ENCODE data around the gene BICRA. TPM values are rescaled to one million over a fixed set of nuclear protein-coding genes. Genes with fewer than 3 reads are reported as not detected.
A peak's percentile ranks its signal among the peaks of the same experiment; 100 is the strongest.

The BICRA gene
- total and polyA plus RNA-seq, 2 of the 4 experiments (the other 2 are of a cell fraction): 1.8 to 3.5 TPM

- no peak for TF ChIP-seq USF2 (IDR thresholded peaks at IDR 0.05; ENCODE audit: low read depth, low read length)
Measured at GRCh38 chr19:47658431-47659348, 49.8 kb downstream of the BICRA start (continued).

GRCh38 chr19:47660435-47660832 lies 51.5 kb downstream of the BICRA start:
- Histone ChIP-seq H2AK5ac (ENCODE audit: low read depth, low read length) (peak overlapping the region; percentile 24; the same call in 1 of the 2 replicates), H3K4me2 (ENCODE audit: low read depth, low read length) (no peak overlapping the region), H4K5ac (ENCODE audit: low read depth, low read length) (no peak overlapping the region), H2BK5ac (ENCODE audit: low read depth, low read length, poor library complexity, severe bottlenecking) (no peak overlapping the region), H3K27me3 (ENCODE audit: control insufficient read depth, insufficient read depth, low read length) (no peaks in the 10 kb centered on the region), H3K23ac (ENCODE audit: low read depth, low read length) (no peak overlapping the region), H3K4me3 (ENCODE audit: insufficient read depth, low read depth, low read length) (no peak overlapping the region), H3K9me1 (ENCODE audit: insufficient read depth, low read length) (peaks cover 29% of the 10 kb centered on the region), H3K9me3 (ENCODE audit: control insufficient read depth, insufficient read depth, low read length) (no peaks in the 10 kb centered on the region), H4K20me1 (ENCODE audit: insufficient read depth, low read length) (peaks cover 76% of the 10 kb centered on the region), H3K9ac (ENCODE audit: low read depth, low read length) (no peak overlapping the region), H2BK20ac (ENCODE audit: low read depth, low read length) (no peak overlapping the region), H2BK15ac (ENCODE audit: low read depth, low read length) (no peak overlapping the region), H4K8ac (ENCODE audit: low read depth in 2 of 2, low read length in 2 of 2) (no peak overlapping the region), H4K91ac (ENCODE audit: insufficient read depth, low read depth, low read length) (no peak overlapping the region), H2AFZ (replicated peaks; ENCODE audit: low read length, poor library complexity) (no peak overlapping the region), H3K4ac (ENCODE audit: low read depth, low read length) (no peak overlapping the region), H3K14ac (replicated peaks; ENCODE audit: low read depth, low read length) (peak overlapping the region; percentile 24; the same call in 1 of the 2 replicates), H3K56ac (ENCODE audit: extremely low read depth, insufficient read depth, low read length) (no peak overlapping the region), H2BK120ac (ENCODE audit: low read depth, low read length) (no peak overlapping the region), H3K79me1 (ENCODE audit: low read depth in 1 of 2, low read length in 2 of 2) (peaks cover 51 to 79% of the 10 kb centered on the region in 2 experiments), H3K4me1 (ENCODE audit: control insufficient read depth, insufficient read depth, low read length) (peaks cover 24% of the 10 kb centered on the region), H3K27ac (ENCODE audit: insufficient read depth, low read length) (no peak overlapping the region), H2AK9ac (replicated peaks; ENCODE audit: low read depth, low read length, poor library complexity) (no peak overlapping the region), H3K18ac (ENCODE audit: low read depth, low read length) (no peak overlapping the region), H3K36me3 (ENCODE audit: control insufficient read depth, insufficient read depth, low read length) (peaks cover 3% of the 10 kb centered on the region)
- ATAC-seq (ENCODE audit: low read depth) (no peak), DNase-seq (no peak)
- in situ Hi-C loops (cut with MboI; ENCODE audit: low sequenced_read_pairs) (no loop called here), intact Hi-C loops (cut with micrococcal nuclease) (loop anchor here (10.0 kb wide), 1 partner anchor 146 kb away; the partner anchor contains the start of gene NAPA), dilution Hi-C loops (cut with HindIII; ENCODE audit: low sequenced_read_pairs, unreplicated experiment) (no loop called here)
- POLR2A ChIA-PET (ENCODE audit: unreplicated experiment): no interaction called here
- CTCF ChIA-PET: no interaction called here
- WGBS, 2 experiments (ENCODE audit: extremely low coverage in 2 of 2, insufficient read length in 1 of 2): 96% methylated on average over 3 of the region's 6 CpGs; no CpG with 5 or more reads in 1 of the 2 experiments
- BruUV-seq (replicated peaks): no TSS peak
- TF ChIP-seq CTCF (conservative IDR thresholded peaks at IDR 0.05; ENCODE audit: low read depth, low read length): no peak
